Measurements from ENCODE around the gene ARX.

- TF ChIP-seq CTCF (IDR thresholded peaks at IDR 0.05; ENCODE audit: insufficient read depth, low read depth, low read length) = no peak
- no peak for TF ChIP-seq EZH2 (IDR thresholded peaks at IDR 0.05; ENCODE audit: insufficient read depth, low read length)
Observed at GRCh38 chrX:24961809-24962208, 54.0 kb downstream of the ARX start.
